Natural killer cell treated with Interleukin-12 subunit alpha and Interleukin-12 subunit beta and Interleukin-15 and Interleukin-18, amount 100 ng/mL, for 72 hours (primary cell): Measurements from ENCODE around the gene RBBP4. TPM values are rescaled to one million over a fixed set of nuclear protein-coding genes. Genes with fewer than 3 reads are reported as not detected.
A peak's percentile ranks its signal among the peaks of the same experiment; 100 is the strongest.
"Not testable (repeated sequence)": the region's sequence is repeated elsewhere in the genome, so short reads cannot be mapped to it uniquely, and the experiment has no call there.

ENCODE experiments used
- ATAC-seq, 2 donors: fragments of 150-1000 bp; cut with Tn5 transposase in 1 of 2; sonication (Bioruptor Pico), chemical (Tn5 transposase) in 1 of 2; 2 replicates each; pipeline ENCODE4 v1.10.0; 2021
- DNase-seq: peaks from one replicate; pipeline ENCODE4 v3.0.0; 2022; ENCODE audit warnings: low spot score
- H3K27ac Mint-ChIP-seq, 2 donors: 1 replicate in 1 of 2; 2 replicates in 1 of 2; pipeline ENCODE4 v1.8.0; 2022; ENCODE audit warnings: mixed read lengths in 2 of 2, mild to moderate bottlenecking in 1 of 2, moderate library complexity in 1 of 2
- H3K27me3 Mint-ChIP-seq, 2 donors: 1 replicate in 1 of 2; 2 replicates in 1 of 2; pipeline ENCODE4 v1.8.0; 2022; ENCODE audit warnings: mixed read lengths in 2 of 2
- H3K36me3 Mint-ChIP-seq: one replicate; pipeline ENCODE4 v1.8.0; 2022; ENCODE audit warnings: mixed read lengths
- H3K4me1 Mint-ChIP-seq, 2 donors: 1 replicate in 1 of 2; 2 replicates in 1 of 2; pipeline ENCODE4 v1.8.0; 2022; ENCODE audit warnings: low read depth in 2 of 2, mixed read lengths in 2 of 2, mild to moderate bottlenecking in 1 of 2
- H3K4me3 Mint-ChIP-seq: one replicate; pipeline ENCODE4 v1.8.0; 2022; ENCODE audit warnings: mixed read lengths
- H3K9me3 Mint-ChIP-seq: 2 replicates; pipeline ENCODE4 v1.8.0; 2022; ENCODE audit warnings: mixed read lengths
- total RNA-seq, 2 donors: library from RNA; stranded (reverse); gene quantifications; one replicate each; pipeline ENCODE4 v1.2.3, GENCODE V29; 2022

RBBP4 gene
- total RNA-seq, 2 donors from 2014 or later: 228 to 244 TPM

- H3K4me3 Mint-ChIP-seq, H3K27me3 Mint-ChIP-seq, H3K4me1 Mint-ChIP-seq, ATAC-seq, H3K9me3 Mint-ChIP-seq, H3K36me3 Mint-ChIP-seq, H3K27ac Mint-ChIP-seq, DNase-seq: not testable (repeated sequence)
Measured at GRCh38 chr1:32711221-32711620, 60.2 kb downstream of the RBBP4 start.

GRCh38 chr1:32713081-32713480, 62.1 kb downstream of the RBBP4 start:
- Mint-ChIP-seq H3K36me3 (no peaks in the 10 kb centered on the region), H3K27ac (no peak overlapping the region), H3K4me3 (peak overlapping the region; percentile 42), H3K9me3 (no peaks in the 10 kb centered on the region), H3K4me1 (peaks cover 0 to 7% of the 10 kb centered on the region in 2 donors), H3K27me3 (no peaks in the 10 kb centered on the region)
- ATAC-seq: no peak
- no peak for DNase-seq

DNA sequence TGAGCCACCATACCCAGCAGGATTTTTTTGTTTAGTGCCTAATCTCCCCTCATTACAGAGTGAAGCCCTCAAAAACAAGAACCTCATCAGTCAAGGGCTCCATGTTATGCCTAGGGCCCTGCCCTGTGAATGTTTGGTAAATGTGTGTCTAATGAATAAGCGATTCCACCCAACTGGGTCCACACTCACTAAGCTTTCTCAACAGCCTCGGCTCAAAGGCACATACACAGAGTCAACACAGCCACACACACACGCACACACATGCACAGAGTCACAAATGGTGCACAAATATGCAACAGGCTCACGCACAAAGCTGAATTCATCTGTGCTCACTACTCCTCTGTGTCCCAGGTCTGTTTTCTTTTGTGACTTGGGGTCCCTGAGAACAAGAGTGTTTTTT, 63.3 kb downstream of the RBBP4 start:
- Mint-ChIP-seq H3K27me3 (no peaks in the 10 kb centered on the region), H3K4me3 (no peak overlapping the region), H3K27ac (no peak overlapping the region), H3K36me3 (no peaks in the 10 kb centered on the region), H3K4me1 (peaks cover 0 to 7% of the 10 kb centered on the region in 2 donors), H3K9me3 (no peaks in the 10 kb centered on the region)
- DNase-seq (no peak), ATAC-seq (no peak)

DNA sequence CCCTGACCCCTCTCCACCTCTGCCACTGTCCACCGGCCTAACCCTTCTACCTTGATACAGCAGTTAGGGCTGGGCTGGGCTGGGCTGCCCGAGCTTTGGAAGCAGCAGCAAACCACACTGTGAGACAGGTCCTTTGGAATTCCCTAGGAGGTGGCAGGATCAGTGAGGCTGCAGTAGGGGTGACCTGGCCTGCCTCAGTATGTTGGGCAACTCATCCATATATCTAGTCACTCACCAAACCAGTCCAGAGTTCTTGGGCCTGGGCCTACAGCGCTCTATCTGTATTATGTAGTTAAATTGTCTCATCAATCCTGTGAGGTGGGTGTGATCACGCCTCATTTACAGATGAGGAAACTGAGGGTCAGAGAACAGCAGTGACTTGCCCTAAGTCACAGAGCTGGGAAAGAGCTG, 64.9 kb downstream of the RBBP4 start:
- H3K27ac Mint-ChIP-seq: no peak overlapping the region
- no peaks in the 10 kb centered on the region for H3K27me3 Mint-ChIP-seq
- H3K9me3 Mint-ChIP-seq: no peaks in the 10 kb centered on the region
- DNase-seq (no peak), ATAC-seq (no peak)
- no peak overlapping the region for H3K4me3 Mint-ChIP-seq
- no peaks in the 10 kb centered on the region for H3K36me3 Mint-ChIP-seq
- H3K4me1 Mint-ChIP-seq: peaks cover 0 to 7% of the 10 kb centered on the region in 2 donors

DNA sequence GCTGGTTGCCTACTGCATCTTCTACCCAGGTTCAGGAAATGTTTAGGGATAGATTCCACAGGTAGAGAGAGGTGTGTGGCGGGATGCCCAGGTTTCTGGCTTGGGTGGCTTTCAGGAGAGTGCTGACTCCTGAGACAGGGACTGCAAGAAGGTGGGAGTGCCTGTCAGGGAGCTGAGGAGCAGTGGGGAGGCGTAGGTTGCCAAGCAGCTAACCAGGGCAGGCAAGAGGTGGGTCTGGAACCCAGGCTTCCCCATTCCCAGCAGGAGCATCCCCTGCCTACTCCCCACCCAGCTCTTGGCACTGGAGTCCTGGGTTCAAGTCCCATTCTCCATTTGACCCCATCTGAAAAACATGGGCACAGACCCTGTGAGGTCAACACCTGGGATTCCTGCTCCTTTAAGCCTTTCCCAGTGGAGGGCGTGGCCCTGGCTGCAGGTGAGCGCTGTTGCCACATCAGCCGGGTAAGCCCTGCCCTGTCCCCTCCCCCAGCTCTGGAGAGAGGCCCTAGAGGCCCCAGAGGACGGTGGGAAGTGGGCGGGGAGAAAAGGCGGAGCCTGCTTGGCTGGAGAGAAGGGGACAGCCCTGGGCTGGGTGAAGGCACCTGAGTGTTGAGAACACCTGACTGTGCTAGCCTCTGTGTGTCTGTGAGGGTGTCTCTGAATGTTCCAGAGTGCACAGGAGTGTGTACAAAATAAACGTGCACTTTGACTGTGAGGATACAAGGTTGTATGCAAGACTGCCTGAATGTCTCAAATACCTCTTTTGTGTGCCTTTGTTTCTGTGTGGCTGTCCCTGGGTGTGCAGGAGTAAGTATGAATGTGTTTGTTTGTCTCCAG, 65.5 kb downstream of the RBBP4 start:
- Mint-ChIP-seq H3K36me3 (no peaks in the 10 kb centered on the region), H3K9me3 (no peaks in the 10 kb centered on the region), H3K27ac (no peak overlapping the region), H3K4me3 (no peak overlapping the region), H3K27me3 (peaks cover 3% of the 10 kb centered on the region in 2 donors), H3K4me1 (peaks cover 0 to 7% of the 10 kb centered on the region in 2 donors)
- peak; percentile 25 to 50 for ATAC-seq
- DNase-seq: no peak

DNA sequence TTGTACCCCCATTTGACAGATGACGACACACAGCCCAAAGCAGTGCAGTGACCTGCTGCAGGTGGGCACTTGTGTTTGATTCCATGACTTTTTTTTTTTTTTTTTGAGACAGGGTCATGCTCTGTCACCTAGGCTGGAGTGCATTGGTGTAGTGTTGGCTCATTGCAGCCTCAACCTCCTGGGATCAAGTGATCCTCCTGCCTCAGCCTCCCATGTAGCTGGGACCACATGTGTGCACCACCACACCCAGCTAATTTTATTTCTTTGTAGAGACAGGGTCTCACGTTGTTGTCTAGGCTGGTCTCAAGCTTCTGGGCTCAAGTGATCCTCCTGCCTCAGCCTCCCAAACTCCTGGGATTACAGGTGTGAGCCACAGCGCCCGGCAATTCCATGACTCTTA, 66.5 kb downstream of the RBBP4 start:
- H3K27me3 Mint-ChIP-seq: peaks cover 6 to 12% of the 10 kb centered on the region in 2 donors
- no peaks in the 10 kb centered on the region for H3K9me3 Mint-ChIP-seq
- no peak overlapping the region for H3K27ac Mint-ChIP-seq
- no peaks in the 10 kb centered on the region for H3K36me3 Mint-ChIP-seq
- DNase-seq: no peak
- peaks cover 0 to 3% of the 10 kb centered on the region in 2 donors for H3K4me1 Mint-ChIP-seq
- H3K4me3 Mint-ChIP-seq: no peak overlapping the region
- no peak for ATAC-seq

DNA sequence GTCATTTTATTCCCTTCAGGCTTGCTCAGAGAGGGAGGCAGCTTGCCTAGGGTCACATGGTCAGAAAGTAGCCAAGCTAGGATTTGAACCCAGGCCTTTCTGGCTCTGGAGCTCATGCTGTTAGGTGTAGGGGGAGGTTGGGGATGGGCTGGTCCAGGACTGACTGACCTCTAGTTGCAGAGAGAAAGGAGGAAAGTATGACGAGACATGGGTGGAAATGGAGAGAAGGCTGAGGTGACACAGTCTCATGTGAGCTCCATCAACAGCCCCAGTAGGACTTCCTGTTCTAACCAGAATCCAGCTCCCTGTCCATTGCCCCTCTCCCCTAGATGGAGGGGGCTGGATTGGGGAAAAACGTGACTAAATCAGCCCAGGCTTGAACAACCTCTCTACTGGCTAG, 67.0 kb downstream of the RBBP4 start:
- no peaks in the 10 kb centered on the region for H3K36me3 Mint-ChIP-seq
- H3K4me1 Mint-ChIP-seq: peaks cover 0 to 3% of the 10 kb centered on the region in 2 donors
- DNase-seq (no peak), ATAC-seq (no peak)
- no peaks in the 10 kb centered on the region for H3K9me3 Mint-ChIP-seq
- no peak overlapping the region for H3K4me3 Mint-ChIP-seq
- no peak overlapping the region for H3K27ac Mint-ChIP-seq
- peaks cover 6 to 13% of the 10 kb centered on the region in 2 donors for H3K27me3 Mint-ChIP-seq

DNA sequence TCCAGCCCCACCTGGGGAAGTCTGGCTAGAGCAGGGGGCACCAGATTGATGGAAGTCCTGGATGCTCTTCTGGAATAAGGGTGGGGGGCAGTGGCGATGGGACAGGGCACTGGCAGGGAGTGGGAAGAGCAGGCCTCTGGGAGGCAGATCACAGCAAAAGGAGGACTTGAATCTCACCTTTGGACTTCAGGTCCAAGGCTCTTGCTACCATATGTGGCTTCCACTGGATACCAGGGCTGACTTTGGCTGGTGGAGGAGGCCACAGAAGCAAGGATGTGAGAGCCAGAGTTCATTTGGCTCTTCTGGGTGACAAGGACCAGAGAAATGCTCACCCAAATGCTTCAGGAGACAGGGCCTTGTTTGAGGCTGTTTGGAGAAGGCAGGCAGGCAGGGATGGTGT, 67.5 kb downstream of the RBBP4 start:
- no peak for DNase-seq
- H3K4me3 Mint-ChIP-seq: no peak overlapping the region

GRCh38 chr1:32719681-32720275, 68.8 kb downstream of the RBBP4 start:
- H3K4me3 Mint-ChIP-seq: no peak overlapping the region
- no peak for DNase-seq
- no peaks in the 10 kb centered on the region for H3K36me3 Mint-ChIP-seq
- no peak overlapping the region for H3K27ac Mint-ChIP-seq
- peaks cover 0 to 7% of the 10 kb centered on the region in 2 donors for H3K4me1 Mint-ChIP-seq
- peaks cover 6 to 13% of the 10 kb centered on the region in 2 donors for H3K27me3 Mint-ChIP-seq
- ATAC-seq: peak in 1 of 2 donors; percentile 21
- no peaks in the 10 kb centered on the region for H3K9me3 Mint-ChIP-seq

More for the DNA sequence above, 67.5 kb downstream of the RBBP4 start:
- Mint-ChIP-seq H3K4me1 (peaks cover 0 to 3% of the 10 kb centered on the region in 2 donors), H3K9me3 (no peaks in the 10 kb centered on the region), H3K27me3 (peaks cover 6 to 13% of the 10 kb centered on the region in 2 donors), H3K27ac (no peak overlapping the region), H3K36me3 (no peaks in the 10 kb centered on the region)
- ATAC-seq: no peak

DNA sequence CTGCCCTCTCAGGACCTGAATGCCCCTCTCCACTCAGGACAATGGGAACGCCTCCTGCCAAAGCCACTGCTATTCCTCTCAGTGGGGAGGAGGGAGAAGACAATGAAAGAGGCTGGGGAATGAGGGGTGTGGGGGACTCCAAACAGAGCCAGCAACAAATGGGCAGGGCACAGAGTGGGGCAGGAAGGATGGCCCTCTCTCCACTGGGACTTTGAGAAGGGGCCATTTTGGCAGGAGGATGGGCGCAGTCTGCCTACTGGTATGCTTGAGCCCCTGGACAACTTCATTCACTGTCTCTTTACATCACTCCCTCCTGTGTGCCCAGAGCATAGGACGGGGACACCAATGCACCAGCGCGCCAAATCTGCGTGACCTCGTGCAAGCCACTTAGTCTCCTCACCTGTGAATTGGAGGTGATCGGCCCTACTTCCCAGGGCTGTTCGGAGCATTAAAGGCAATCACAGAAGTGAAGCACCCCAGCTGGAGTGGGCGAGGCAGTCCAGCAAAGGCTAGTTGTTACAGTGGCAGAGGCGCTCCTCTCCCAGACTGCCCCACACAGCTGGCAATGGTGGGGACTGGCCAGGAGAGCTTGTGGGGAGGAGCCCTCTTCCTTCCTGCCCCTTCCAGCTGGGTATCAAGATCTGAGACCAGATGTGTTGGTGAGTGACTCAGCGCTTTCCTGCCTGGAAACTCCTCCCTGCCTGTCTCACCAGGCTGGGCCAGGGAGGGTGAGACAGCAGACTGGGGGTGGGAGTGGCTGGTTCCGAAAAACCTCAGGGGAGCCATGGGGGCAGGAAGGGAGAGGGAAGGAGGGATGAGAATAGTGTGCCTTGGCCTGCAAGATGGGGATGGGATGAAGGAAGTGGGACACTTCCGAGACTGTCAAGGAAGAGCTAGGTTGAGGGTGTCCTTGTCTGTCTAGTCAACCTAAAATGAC, 73.9 kb downstream of the RBBP4 start:
- H3K27ac Mint-ChIP-seq: peak overlapping the region in 1 of 2 donors; percentile 28
- no peaks in the 10 kb centered on the region for H3K36me3 Mint-ChIP-seq
- DNase-seq (no peak), ATAC-seq (peak; percentile 62 to 71)
- H3K4me3 Mint-ChIP-seq: no peak overlapping the region
- peaks cover 9 to 13% of the 10 kb centered on the region in 2 donors for H3K27me3 Mint-ChIP-seq
- no peaks in the 10 kb centered on the region for H3K9me3 Mint-ChIP-seq
- peaks cover 9 to 14% of the 10 kb centered on the region in 2 donors for H3K4me1 Mint-ChIP-seq

DNA sequence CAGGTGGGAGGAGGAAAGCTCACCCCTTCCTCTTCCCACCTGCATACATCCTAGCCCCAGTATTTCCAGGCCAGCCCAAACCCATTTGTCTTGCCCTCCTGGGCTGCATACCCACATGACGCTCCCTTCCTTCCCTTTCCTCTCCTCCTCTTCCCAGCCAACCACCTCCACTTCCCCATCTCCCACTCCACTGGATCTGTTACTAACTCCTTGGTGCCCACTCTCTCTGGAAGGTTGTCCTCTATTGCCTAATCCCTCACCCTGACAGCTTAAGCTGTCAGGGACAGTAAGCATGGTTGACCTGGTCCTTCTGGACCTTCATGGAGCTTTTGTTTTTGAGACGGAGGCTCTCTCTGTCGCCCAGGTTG, 74.6 kb downstream of the RBBP4 start:
- H3K9me3 Mint-ChIP-seq: no peaks in the 10 kb centered on the region
- no peak overlapping the region for H3K4me3 Mint-ChIP-seq

GRCh38 chr1:32727876-32728275, 76.9 kb downstream of the RBBP4 start:
- no peaks in the 10 kb centered on the region for H3K9me3 Mint-ChIP-seq
- H3K36me3 Mint-ChIP-seq: no peaks in the 10 kb centered on the region
- no peak for DNase-seq
- no peak overlapping the region for H3K4me3 Mint-ChIP-seq
- peaks cover 19 to 21% of the 10 kb centered on the region in 2 donors for H3K4me1 Mint-ChIP-seq
- peaks cover 0 to 3% of the 10 kb centered on the region in 2 donors for H3K27me3 Mint-ChIP-seq
- no peak for ATAC-seq
- no peak overlapping the region for H3K27ac Mint-ChIP-seq

More for the DNA sequence above, 74.6 kb downstream of the RBBP4 start:
- peaks cover 9 to 13% of the 10 kb centered on the region in 2 donors for H3K27me3 Mint-ChIP-seq
- peak overlapping the region in 1 of 2 donors; percentile 28 for H3K27ac Mint-ChIP-seq
- no peak for DNase-seq
- no peaks in the 10 kb centered on the region for H3K36me3 Mint-ChIP-seq
- peaks cover 9 to 14% of the 10 kb centered on the region in 2 donors for H3K4me1 Mint-ChIP-seq
- no peak for ATAC-seq

DNA sequence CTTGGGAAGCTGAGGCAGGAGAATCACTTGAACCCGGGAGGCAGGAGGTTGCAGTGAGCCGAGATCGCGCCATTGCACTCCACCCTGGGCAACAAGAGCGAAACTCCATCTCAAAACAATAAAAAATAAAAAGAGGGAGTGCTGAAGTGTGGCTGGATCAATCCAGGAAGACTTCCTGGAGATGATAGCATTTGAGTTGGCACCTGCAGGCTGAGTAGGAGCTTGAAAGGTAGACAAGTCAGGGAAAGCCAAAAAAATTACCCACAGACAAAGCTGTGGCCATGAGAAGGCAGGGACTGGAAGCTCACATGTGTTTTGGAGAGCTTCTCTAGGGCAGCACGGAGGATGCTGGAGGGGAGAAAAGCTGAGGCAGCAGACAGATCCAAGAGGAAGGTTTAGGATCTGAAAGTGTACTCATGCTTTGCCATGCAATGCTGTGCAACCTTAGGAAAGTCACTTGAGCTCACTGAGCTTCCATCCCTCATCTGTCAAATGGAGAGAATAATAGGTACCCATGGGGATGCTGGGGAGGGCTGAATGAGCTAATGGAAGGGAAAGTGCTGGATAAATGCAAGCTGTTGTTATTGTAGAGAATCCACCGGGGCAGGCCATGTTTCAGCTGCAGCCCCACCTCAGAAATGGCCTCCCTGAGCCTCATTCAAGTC, 77.5 kb downstream of the RBBP4 start:
- no peaks in the 10 kb centered on the region for H3K36me3 Mint-ChIP-seq
- no peak overlapping the region for H3K27ac Mint-ChIP-seq
- ATAC-seq (no peak), DNase-seq (no peak)
- H3K4me3 Mint-ChIP-seq: no peak overlapping the region
- no peaks in the 10 kb centered on the region for H3K9me3 Mint-ChIP-seq
- H3K4me1 Mint-ChIP-seq: peaks cover 19 to 21% of the 10 kb centered on the region in 2 donors
- H3K27me3 Mint-ChIP-seq: peaks cover 0 to 3% of the 10 kb centered on the region in 2 donors
